Activated effector memory CD4-positive, alpha-beta T cell treated with anti-CD3 and anti-CD28 coated beads, Interleukin-2, amount 50 U/mL, for 16 hours (primary cell): ENCODE data around the gene MAP3K4.
A peak's percentile ranks its signal among the peaks of the same experiment; 100 is the strongest.

Experiments used
- DNase-seq: peaks from one replicate; pipeline ENCODE4 v3.0.0-alpha.2; 2020

MAP3K4 gene

DNA sequence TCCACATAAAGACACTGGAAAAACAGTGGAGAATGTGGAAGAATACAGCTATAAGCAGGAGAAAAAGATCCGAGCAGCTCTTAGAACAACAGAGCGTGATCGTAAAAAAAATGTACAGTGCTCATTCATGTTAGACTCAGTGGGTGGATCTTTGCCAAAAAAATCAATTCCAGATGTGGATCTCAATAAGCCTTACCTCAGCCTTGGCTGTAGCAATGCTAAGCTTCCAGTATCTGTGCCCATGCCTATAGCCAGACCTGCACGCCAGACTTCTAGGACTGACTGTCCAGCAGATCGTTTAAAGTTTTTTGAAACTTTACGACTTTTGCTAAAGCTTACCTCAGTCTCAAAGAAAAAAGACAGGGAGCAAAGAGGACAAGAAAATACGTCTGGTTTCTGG, 57.1 kb downstream of the MAP3K4 start:
- no peak for DNase-seq

DNA sequence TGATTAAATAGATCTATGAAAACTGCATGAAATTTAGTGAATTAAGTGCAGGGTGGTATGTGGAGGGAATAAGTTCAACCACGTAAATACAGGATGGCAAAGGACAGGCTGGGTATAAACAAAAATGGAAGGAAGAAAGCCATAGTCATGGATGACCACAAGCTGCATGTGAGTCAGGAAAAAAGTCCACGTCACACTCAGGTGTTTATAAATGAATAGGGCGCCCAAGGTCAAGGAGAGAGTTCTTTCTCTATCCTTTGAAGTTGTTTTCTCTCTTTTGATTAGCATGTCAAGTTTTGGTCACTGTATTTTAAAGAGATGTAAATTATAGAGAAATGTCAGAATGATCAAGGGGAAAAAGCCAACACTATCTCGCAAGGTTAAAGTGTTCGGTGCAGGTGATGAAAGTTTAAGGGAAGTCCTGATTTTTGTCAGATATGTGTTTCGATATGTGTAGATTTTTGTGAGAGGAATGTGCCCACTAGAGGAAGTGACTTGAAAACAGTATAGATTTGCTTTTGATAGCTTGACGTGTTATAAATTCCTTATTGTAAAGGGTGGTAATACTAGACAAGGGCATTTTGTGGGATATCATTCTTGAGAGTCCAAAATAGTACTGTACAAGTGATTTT, 58.7 kb downstream of the MAP3K4 start:
- no peak for DNase-seq

DNA sequence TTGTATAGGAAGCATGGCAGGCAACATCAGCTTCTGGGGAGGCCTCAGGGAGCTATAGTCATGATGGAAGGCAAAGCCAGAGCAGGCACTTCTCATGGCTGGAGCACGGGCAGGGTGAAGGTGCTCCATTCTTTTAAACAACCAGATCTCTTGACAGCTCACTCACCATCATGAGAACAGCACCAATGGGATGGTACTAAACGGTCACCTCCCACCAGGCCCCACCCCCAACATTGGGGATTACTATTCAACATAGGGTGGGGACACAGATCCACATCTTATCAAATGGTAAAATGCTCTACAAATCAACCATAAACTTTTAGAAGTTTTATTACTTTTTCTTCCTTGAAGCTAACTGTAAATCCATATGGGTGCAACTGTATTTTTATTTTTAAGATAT, 61.5 kb downstream of the MAP3K4 start:
- DNase-seq, result no peak

DNA sequence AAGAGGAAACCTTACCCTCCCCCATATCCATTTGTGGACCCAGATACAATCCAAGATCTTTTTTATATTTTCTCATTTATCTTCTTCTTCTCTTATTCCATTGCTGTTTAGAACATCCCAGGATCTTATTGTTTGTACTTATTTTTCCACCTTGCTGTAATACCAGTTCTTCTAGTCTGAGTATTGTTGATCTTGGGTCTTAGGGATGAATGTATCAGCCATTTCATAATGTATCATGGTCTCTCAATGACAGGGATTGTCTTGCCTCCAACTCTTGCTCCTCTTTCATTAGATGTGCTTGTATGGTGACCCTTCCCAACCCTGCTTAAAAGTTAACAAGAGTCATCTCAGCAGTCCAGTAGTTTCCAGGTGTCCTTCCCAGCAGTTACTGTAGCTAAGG, 63.3 kb downstream of the MAP3K4 start:
- DNase-seq, result no peak

GRCh38 chr6:161056451-161056850, 64.9 kb downstream of the MAP3K4 start:
- no peak for DNase-seq

DNA sequence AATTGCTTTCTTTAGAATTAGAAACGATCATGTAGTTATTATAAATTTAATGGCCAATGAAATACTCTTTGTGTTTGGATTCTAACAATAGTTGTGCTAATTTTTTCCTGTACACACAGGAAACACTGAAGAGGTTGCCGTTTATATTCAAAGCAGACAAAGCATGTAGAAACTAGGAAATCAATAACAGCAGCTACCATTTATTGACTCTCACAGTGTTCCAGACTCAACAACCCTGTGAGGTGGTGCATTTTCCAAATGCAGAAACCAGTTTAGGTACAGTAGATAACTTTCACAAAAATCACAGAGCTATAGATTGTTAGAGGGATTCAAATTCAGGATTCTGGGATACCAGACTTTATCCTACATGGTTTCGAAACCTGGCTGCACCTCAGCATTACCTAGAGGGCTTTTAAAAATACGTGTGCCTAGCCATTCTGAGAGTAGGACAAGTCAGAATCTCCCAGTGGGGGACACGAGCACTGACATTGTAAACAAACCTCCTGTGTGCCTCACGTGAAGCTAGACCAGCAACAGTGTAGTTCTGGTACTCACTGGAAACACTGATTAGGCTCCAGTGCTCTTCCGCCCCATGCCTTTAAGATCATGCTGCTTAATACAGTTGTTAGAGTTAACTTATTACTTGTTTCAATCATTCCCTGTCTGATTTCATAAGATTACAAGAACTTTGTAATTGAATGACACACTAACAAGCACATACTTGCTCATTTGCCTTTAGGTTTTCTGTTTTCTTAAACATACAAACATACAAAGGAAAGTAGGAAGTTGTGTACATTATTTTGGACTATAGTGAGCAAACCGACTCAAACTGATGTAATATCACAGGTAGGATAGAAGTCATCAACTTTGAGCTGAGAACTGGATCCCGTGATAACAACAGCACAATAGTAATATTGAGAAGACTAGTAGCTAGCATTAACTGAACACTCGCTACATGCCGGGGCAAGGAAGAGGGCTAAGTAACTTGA, 65.8 kb downstream of the MAP3K4 start:
- DNase-seq, result no peak

DNA sequence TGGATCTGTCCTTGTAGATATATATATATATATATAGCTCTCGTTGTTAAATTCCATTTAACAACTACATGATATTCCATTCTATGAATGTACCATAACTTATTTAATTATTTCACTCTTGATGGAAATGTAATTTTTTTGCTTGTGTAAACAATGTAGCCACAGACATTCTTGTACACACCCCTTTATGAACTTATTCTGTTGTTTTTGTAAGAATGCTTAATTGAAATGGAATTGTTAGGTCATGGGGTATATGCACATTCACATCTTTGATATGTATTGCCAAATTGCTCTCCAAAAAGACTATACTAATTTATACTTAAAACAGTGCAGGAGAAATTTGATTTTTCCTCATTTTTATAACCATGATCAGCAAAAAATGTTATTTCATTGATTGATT, 67.2 kb downstream of the MAP3K4 start:
- no peak for DNase-seq

- no peak for DNase-seq
These were observed 70.0 kb downstream of the MAP3K4 start for GRCh38 chr6:161061576-161061975.

- DNase-seq, result no peak
These were observed 73.3 kb downstream of the MAP3K4 start for GRCh38 chr6:161064915-161065314.

DNA sequence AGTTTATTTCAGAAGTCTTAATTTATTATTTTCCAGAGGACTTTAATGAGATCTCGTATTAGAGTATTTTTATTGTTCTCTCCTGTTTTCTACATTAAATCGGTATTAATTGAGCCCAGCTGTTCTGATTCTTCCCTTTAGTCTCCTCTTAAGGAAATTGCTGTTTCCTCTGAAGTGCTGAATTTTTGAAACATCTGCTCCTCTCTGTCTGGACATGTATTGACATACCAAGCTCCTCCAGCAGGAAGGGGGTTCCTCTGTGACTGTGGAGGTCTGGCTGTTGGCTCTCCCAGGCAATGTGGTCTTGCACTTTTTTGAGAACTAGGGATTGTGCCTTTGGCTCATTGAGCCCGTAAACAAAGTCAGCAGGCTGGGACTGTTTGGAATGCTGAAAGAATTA, 74.9 kb downstream of the MAP3K4 start:
- DNase-seq, result no peak

- no peak for DNase-seq
These were observed 76.2 kb downstream of the MAP3K4 start for GRCh38 chr6:161067749-161068148.

DNA sequence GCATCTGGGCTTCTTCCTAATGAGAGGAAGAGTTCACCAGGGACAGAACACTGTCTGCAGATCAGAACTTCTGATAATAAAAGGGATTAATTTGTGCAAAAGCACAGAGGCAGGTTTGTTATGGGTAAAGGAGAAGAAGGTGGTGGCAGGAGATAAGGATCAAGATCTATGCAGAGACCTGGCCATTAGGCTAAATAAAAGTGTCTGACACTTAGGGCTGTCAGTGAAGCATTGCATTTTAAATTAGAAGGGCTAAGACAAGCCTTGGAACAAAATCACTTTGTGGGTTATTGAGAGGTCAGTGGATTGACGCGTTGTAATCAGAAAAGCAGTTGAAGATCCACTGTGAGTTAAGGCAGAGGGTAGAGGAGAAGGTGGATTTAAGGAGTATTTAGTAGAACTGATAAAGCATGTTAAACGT, 76.8 kb downstream of the MAP3K4 start:
- DNase-seq, result no peak

- DNase-seq, result no peak
These were observed 82.4 kb downstream of the MAP3K4 start for GRCh38 chr6:161073930-161074329.

- no peak for DNase-seq
These were observed 83.0 kb downstream of the MAP3K4 start for GRCh38 chr6:161074496-161075121.

- DNase-seq, result peak; percentile 69
These were observed 84.7 kb downstream of the MAP3K4 start for GRCh38 chr6:161076181-161076677.

GRCh38 chr6:161079566-161080262, 88.1 kb downstream of the MAP3K4 start:
- peak; percentile 87 for DNase-seq

DNA sequence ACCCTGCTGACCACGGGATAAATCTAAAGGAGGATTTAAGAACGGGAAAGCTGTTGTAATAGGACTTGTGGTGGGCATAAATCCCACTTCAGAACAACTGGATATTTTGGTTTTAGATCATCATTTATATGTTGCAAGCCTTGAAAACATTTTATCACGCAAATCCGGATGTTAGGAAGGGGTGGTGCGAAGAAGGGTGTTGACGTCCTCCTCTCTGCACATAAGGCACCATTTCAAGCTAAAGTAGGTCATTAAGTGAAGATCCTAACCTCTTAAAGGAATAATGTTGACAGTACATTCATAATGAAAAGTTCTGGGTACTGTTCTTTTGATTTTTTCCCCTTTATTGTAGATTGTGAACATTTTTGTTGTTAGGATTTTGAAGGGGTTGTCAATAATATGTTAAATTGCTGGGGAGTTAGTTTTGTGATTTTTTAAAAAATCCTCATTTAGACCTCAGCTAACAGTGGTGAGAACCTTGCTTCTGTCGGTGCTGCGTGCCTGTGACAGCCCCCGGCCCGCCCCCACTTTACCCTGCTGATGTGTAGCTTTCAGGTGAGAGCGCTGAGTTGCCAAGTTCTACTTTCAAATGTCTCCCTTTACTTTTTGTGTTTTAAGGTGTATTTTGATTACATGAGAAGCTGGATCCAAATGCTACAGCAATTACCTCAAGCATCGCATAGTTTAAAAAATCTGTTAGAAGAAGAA, 88.8 kb downstream of the MAP3K4 start:
- DNase-seq, result peak; percentile 76

GRCh38 chr6:161082215-161082614, 90.6 kb downstream of the MAP3K4 start:
- no peak for DNase-seq

- DNase-seq, result no peak
These were observed 93.7 kb downstream of the MAP3K4 start for GRCh38 chr6:161085246-161085645.

GRCh38 chr6:161088676-161089328, 97.2 kb downstream of the MAP3K4 start:
- no peak for DNase-seq

- no peak for DNase-seq
These were observed 99.6 kb downstream of the MAP3K4 start for GRCh38 chr6:161091151-161091550.
